GM18909 (cell line): ENCODE measurements around the gene PHGDH.
"Not testable (repeated sequence)": the region's sequence is repeated elsewhere in the genome, so short reads cannot be mapped to it uniquely, and the experiment has no call there.

Source experiments
- ATAC-seq: cut with Tn5 transposase; IDR thresholded peaks from one replicate; pipeline ENCODE4 v1.9.1; 2021; ENCODE audit warnings: mild to moderate bottlenecking; ENCODE audit not compliant: unreplicated experiment, poor library complexity

Gene PHGDH

DNA sequence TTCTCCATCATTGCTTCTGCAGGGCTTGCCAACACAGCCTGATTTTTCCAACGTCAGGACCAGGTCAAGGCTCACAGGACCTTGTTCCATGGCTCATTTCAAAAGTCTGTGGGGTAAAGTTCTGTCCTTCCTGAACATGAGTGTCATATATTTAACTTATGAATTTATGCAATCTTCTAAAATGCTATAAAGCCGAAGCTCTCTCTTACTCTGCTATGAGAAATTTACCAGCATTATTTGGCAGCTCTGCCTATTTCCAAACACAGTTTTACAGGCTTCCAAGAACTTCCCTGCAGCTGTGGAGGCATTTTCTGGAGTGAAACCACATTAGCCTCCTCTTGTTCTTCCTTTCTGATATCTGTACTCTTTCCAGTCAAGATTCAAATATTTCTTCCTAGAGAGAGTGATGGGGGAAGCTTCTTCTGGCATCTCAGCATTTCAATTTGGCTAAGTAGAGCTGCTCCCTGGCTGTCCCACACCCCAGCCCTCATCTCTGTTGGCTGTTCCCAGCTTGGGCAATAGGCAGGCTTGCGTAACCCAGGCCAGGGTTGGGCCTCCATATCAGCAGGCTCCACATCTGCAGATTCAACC lies 72.6 kb downstream of the PHGDH start:
- no peak for ATAC-seq

GRCh38 chr1:119786046-119786445 lies 74.3 kb downstream of the PHGDH start:
- ATAC-seq, result not testable (repeated sequence)

DNA sequence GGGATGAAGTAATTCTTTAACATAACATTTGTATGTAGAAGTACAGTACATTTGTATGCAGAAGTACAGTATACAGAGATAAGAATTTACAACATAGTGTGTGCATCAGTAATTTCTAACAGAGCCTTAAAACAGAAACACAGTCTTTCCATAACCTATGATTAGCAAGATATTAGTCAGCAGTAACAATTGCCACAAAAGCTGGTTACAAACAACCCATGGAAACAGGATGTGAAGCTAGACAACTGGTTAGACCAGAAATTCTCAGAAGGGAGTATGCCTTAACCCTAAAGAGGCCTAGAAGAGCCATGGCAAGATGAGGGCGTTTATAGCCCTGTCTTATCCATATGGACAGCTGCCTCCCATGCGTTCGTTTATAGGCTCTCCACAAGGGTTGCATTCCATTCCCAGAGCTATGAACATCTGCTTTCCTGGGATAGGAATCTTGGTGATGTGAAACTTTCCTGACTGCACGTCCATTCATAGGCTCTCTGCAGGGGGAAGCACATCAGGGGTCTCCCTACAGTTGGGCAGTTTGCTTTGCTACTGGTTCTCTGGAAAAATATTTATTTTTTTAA lies 74.8 kb downstream of the PHGDH start:
- not testable (repeated sequence) for ATAC-seq

GRCh38 chr1:119787776-119788175 lies 76.0 kb downstream of the PHGDH start:
- no peak for ATAC-seq

DNA sequence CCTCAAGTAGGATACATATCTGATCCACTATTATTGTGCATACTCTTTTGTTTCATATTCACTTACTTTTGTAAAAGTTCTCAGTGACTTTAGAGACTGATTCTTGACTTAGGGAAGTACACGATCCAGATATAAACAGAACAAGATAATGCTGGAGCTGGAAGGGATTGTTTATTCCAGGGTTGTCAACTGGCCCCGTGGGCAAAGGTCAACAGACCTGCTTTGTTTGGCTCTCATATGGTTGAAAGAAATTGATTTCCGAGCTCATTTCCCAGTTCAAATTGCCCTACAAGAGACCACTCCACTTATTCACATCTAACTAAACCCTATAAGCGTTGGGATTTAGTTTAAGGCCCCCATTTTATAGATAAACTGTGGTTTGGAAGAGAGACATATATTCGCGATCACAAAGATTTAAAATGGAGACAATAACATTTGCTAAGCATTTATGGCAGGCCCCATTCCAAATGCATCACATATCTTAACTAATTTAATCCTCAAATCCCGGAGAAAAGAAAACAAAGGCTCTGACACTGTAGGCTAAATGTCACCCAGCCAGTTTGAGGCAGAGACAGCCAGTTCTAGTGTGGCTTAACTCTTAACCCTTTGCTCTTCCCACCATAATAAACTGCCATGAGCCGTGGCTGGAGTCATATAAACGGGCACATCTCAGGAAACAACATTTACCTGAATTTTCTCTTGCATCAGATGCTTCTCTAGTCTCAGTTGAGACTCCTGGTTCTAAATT lies 78.9 kb downstream of the PHGDH start:
- ATAC-seq, result no peak

GRCh38 chr1:119791377-119791776 lies 79.6 kb downstream of the PHGDH start:
- ATAC-seq, result no peak
